Breast epithelium (tissue), 4 donors: ENCODE results near the gene LAIR2. TPM values are rescaled to one million over a fixed set of nuclear protein-coding genes. Genes with fewer than 3 reads are reported as not detected.
A peak's percentile ranks its signal among the peaks of the same experiment; 100 is the strongest.
"Not testable (repeated sequence)": the region's sequence is repeated elsewhere in the genome, so short reads cannot be mapped to it uniquely, and the experiment has no call there.

ENCODE experiments used
- DNase-seq, 2 donors: peaks; one replicate each; pipeline ENCODE4 v3.0.0-alpha.2; 2019; ENCODE audit warnings: low spot score in 2 of 2
- H3K27ac ChIP-seq, 2 donors: fragments of 200-600 bp; sonication (generic) in 1 of 2; one replicate each; pipeline ENCODE4 v1.5.1; 2016 to 2019; ENCODE audit warnings: mild to moderate bottlenecking in 1 of 2
- H3K27me3 ChIP-seq, 2 donors: fragments of 200-600 bp; sonication (generic) in 1 of 2; one replicate each; pipeline versions ENCODE4 v1.5.1 to v1.6.0; 2017 to 2019; ENCODE audit warnings: control low read depth in 1 of 2, mild to moderate bottlenecking in 1 of 2
- H3K36me3 ChIP-seq: fragments of 200-600 bp; one replicate; pipeline ENCODE4 v1.5.1; 2019
- H3K4me1 ChIP-seq, 2 donors: fragments of 200-600 bp; sonication (generic); one replicate each; pipeline ENCODE4 v1.5.1; 2016 to 2019; ENCODE audit warnings: control low read depth in 1 of 2
- H3K4me3 ChIP-seq, 3 donors: fragments of 200-600 bp; sonication (generic); 1 replicate in 2 of 3; 2 replicates in 1 of 3; pipeline ENCODE4 v1.5.1; 2016 to 2019; ENCODE audit warnings: mild to moderate bottlenecking in 3 of 3, moderate library complexity in 2 of 3
- H3K9me3 ChIP-seq, 2 donors: fragments of 200-600 bp; sonication (generic) in 1 of 2; one replicate each; pipeline ENCODE4 v1.5.1; 2016 to 2019; ENCODE audit warnings: control low read depth in 1 of 2
- CTCF ChIP-seq, 3 donors: fragments of 450-650 bp; IDR thresholded peaks; one replicate each; pipeline ENCODE4 v1.5.1; 2016 to 2017; ENCODE audit warnings: antibody characterized with exemption in 3 of 3, mild to moderate bottlenecking in 3 of 3, moderate library complexity in 3 of 3
- POLR2A ChIP-seq: fragments of 450-650 bp; IDR thresholded peaks from one replicate; pipeline ENCODE4 v1.6.1; 2016; ENCODE audit warnings: antibody characterized with exemption, mild to moderate bottlenecking, moderate library complexity
- POLR2AphosphoS5 ChIP-seq, 3 donors: sonication (generic); formaldehyde crosslinking; IDR thresholded peaks; one replicate each; pipeline ENCODE4 v1.6.1; 2017; ENCODE audit warnings: antibody characterized with exemption in 3 of 3
- intact Hi-C: fragments of 100-400 bp; cut with DNase I; formaldehyde crosslinking; loops from one replicate; pipeline ENCODE4 v1.15.1; 2023; ENCODE audit warnings: low total_unique reads
- total RNA-seq, 3 donors: library from RNA; depleted of rRNA; stranded (reverse); fragments of >200 nt; gene quantifications; one replicate each; pipeline ENCODE4 v1.1.0, GENCODE V29; 2016

LAIR2 gene
- total RNA-seq, 3 donors from 2014 or later: not detected

- no peak overlapping the region for H3K4me3 ChIP-seq
- H3K36me3 ChIP-seq: no peaks in the 10 kb centered on the region
- TF ChIP-seq CTCF (IDR thresholded peaks at IDR 0.05): no peak
- no peak for TF ChIP-seq POLR2A
- TF ChIP-seq POLR2AphosphoS5 (IDR thresholded peaks at IDR 0.05): no peak
- no peak for DNase-seq
- H3K27ac ChIP-seq: no peak overlapping the region
- H3K9me3 ChIP-seq: no peaks in the 10 kb centered on the region
- H3K27me3 ChIP-seq: peaks cover 0 to 9% of the 10 kb centered on the region in 2 donors
- H3K4me1 ChIP-seq: no peaks in the 10 kb centered on the region
- intact Hi-C loops: no loop called here
Observed at GRCh38 chr19:54507824-54508223, 5.2 kb downstream of the LAIR2 start.

DNA sequence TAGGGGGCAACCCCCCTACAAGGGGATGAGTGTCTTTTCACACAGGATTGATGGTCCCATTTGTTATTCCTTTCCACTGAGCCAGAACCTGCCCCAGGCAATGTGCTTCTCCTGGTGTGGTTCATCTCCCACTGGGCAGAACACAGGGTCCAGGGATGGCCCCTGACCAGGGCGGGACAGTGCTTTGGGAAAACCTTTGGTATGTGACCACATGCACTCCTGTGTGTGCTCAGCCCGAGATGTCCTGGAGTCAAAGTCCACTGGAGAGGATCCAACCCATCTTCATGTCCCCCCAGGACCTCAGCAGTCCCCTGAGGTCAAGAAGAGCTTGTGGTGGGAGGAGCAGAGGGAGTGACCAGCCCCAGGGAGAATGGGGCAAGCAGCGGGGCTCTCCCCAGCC lies 5.9 kb downstream of the LAIR2 start:
- H3K27ac ChIP-seq, H3K4me3 ChIP-seq, DNase-seq, H3K36me3 ChIP-seq, H3K9me3 ChIP-seq, intact Hi-C loops, H3K4me1 ChIP-seq: not testable (repeated sequence)
- H3K27me3 ChIP-seq: peaks cover 0 to 14% of the 10 kb centered on the region in 2 donors

GRCh38 chr19:54509200-54509940 lies 6.7 kb downstream of the LAIR2 start:
- intact Hi-C loops, H3K4me3 ChIP-seq: not testable (repeated sequence)

GRCh38 chr19:54515156-54515555 lies 12.5 kb downstream of the LAIR2 start:
- H3K27me3 ChIP-seq: peaks cover 0 to 31% of the 10 kb centered on the region in 2 donors
- H3K4me3 ChIP-seq: no peak overlapping the region
- no peak for DNase-seq
- no peaks in the 10 kb centered on the region for H3K4me1 ChIP-seq
- H3K27ac ChIP-seq: no peak overlapping the region
- no peaks in the 10 kb centered on the region for H3K9me3 ChIP-seq
- no peaks in the 10 kb centered on the region for H3K36me3 ChIP-seq
- intact Hi-C loops: loop anchor here (5.0 kb wide), 1 partner anchor 867 kb away; the partner anchor contains the start of gene TMEM238
- TF ChIP-seq CTCF (IDR thresholded peaks at IDR 0.05) (no peak), POLR2A (no peak), POLR2AphosphoS5 (IDR thresholded peaks at IDR 0.05) (no peak)

More at GRCh38 chr19:54509200-54509940, 6.7 kb downstream of the LAIR2 start:
- not testable (repeated sequence) for H3K27ac ChIP-seq, DNase-seq, H3K36me3 ChIP-seq, H3K4me1 ChIP-seq, H3K9me3 ChIP-seq
- H3K27me3 ChIP-seq: peaks cover 0 to 19% of the 10 kb centered on the region in 2 donors

GRCh38 chr19:54517483-54517882 lies 14.9 kb downstream of the LAIR2 start:
- Histone ChIP-seq H3K36me3 (no peaks in the 10 kb centered on the region), H3K4me1 (no peaks in the 10 kb centered on the region), H3K27ac (no peak overlapping the region), H3K27me3 (peaks cover 0 to 43% of the 10 kb centered on the region in 2 donors), H3K9me3 (no peaks in the 10 kb centered on the region), H3K4me3 (no peak overlapping the region)
- intact Hi-C loops: loop anchor here (5.0 kb wide), 1 partner anchor 865 kb away; the partner anchor contains the start of gene TMEM238
- no peak for TF ChIP-seq CTCF (IDR thresholded peaks at IDR 0.05)
- no peak for TF ChIP-seq POLR2A
- no peak for TF ChIP-seq POLR2AphosphoS5 (IDR thresholded peaks at IDR 0.05)
- DNase-seq: peak; percentile 19 to 63

- no peak for DNase-seq
Observed at GRCh38 chr19:54518844-54519243, 16.2 kb downstream of the LAIR2 start.

More at GRCh38 chr19:54518844-54519243, 16.2 kb downstream of the LAIR2 start:
- H3K27me3 ChIP-seq: peaks cover 0 to 37% of the 10 kb centered on the region in 2 donors
- H3K9me3 ChIP-seq: no peaks in the 10 kb centered on the region
- H3K4me1 ChIP-seq: no peaks in the 10 kb centered on the region
- H3K36me3 ChIP-seq: no peaks in the 10 kb centered on the region
- intact Hi-C loops: loop anchor here (5.0 kb wide), 1 partner anchor 863 kb away; the partner anchor contains the start of gene TMEM238
- H3K4me3 ChIP-seq: no peak overlapping the region
- H3K27ac ChIP-seq: no peak overlapping the region
- TF ChIP-seq CTCF (IDR thresholded peaks at IDR 0.05) (no peak), POLR2A (no peak)
